Parathyroid adenoma (tissue), 2 donors: ENCODE measurements around the gene TRH.

ENCODE experiments used
- H2AFZ ChIP-seq: fragments of 300-600 bp; sonication (generic); one replicate; pipeline ENCODE4 v1.7.0; 2017; ENCODE audit warnings: antibody characterized with exemption, mild to moderate bottlenecking
- H3K27ac ChIP-seq: fragments of 300-600 bp; sonication (generic); one replicate; pipeline ENCODE4 v1.7.0; 2017
- H3K27me3 ChIP-seq: fragments of 300-600 bp; sonication (generic); one replicate; pipeline ENCODE4 v1.7.0; 2017; ENCODE audit warnings: low read length; ENCODE audit not compliant: control insufficient read depth, insufficient read depth
- H3K36me3 ChIP-seq: fragments of 300-600 bp; sonication (generic); one replicate; pipeline ENCODE4 v1.7.0; 2017; ENCODE audit warnings: low read length; ENCODE audit not compliant: control insufficient read depth, insufficient read depth
- H3K4me1 ChIP-seq: fragments of 300-600 bp; sonication (generic); one replicate; pipeline ENCODE4 v1.7.0; 2017; ENCODE audit warnings: control low read depth
- H3K4me2 ChIP-seq: fragments of 300-600 bp; sonication (generic); one replicate; pipeline ENCODE4 v1.7.0; 2017; ENCODE audit warnings: low read length
- H3K4me3 ChIP-seq: fragments of 300-600 bp; sonication (generic); one replicate; pipeline ENCODE4 v1.7.0; 2017; ENCODE audit warnings: low read depth, low read length
- H3K79me2 ChIP-seq: fragments of 300-600 bp; sonication (generic); one replicate; pipeline ENCODE4 v1.7.0; 2017; ENCODE audit warnings: control low read depth
- H3K9ac ChIP-seq: fragments of 300-600 bp; sonication (generic); one replicate; pipeline ENCODE4 v1.7.0; 2017; ENCODE audit warnings: mild to moderate bottlenecking
- H3K9me3 ChIP-seq: fragments of 300-600 bp; sonication (generic); one replicate; pipeline ENCODE4 v1.7.0; 2017; ENCODE audit warnings: low read length; ENCODE audit not compliant: control insufficient read depth
- CTCF ChIP-seq: fragments of 300-600 bp; sonication (generic); IDR thresholded peaks from one replicate; pipeline ENCODE4 v1.7.0; 2017; ENCODE audit warnings: antibody characterized with exemption, mild to moderate bottlenecking
- donor health status: primary hyperparathyroidism.

Gene TRH

DNA sequence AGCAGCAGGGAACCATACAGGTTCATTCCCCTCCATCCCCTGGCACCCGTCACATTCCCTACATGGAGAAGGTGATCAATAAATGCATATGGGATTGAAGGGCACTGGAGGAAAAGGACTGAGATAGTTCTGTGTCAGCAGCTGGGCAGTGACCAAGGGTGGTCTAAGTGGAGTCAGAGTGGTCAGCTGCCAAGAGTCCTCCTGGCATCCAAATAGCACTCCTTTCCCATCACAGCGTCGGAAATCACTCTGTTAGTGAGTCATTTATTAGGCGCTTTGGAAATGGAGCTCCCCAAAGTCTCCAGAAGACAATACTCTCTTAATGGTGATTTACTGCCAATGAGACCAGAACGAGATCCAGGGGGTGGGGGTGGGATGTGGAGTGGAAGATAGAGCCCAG, 6.8 kb upstream of the TRH start:
- H3K9me3 ChIP-seq = no peaks in the 10 kb centered on the region
- H3K9ac ChIP-seq = no peak overlapping the region
- H3K27ac ChIP-seq = no peak overlapping the region
- H3K36me3 ChIP-seq = no peaks in the 10 kb centered on the region
- no peaks in the 10 kb centered on the region for H3K27me3 ChIP-seq
- H3K4me1 ChIP-seq = no peaks in the 10 kb centered on the region
- no peak for TF ChIP-seq CTCF
- H3K4me2 ChIP-seq = no peak overlapping the region
- no peak overlapping the region for H3K4me3 ChIP-seq
- no peaks in the 10 kb centered on the region for H3K79me2 ChIP-seq
- H2AFZ ChIP-seq = no peak overlapping the region

GRCh38 chr3:129971351-129972052, 3.0 kb upstream of the TRH start:
- no peak overlapping the region for H3K9ac ChIP-seq
- H3K27me3 ChIP-seq = peaks cover 10% of the 10 kb centered on the region
- H3K27ac ChIP-seq = no peak overlapping the region
- no peak for TF ChIP-seq CTCF
- no peaks in the 10 kb centered on the region for H3K36me3 ChIP-seq
- no peaks in the 10 kb centered on the region for H3K9me3 ChIP-seq
- no peaks in the 10 kb centered on the region for H3K4me1 ChIP-seq
- no peaks in the 10 kb centered on the region for H3K79me2 ChIP-seq
- no peak overlapping the region for H2AFZ ChIP-seq
- H3K4me3 ChIP-seq = no peak overlapping the region
- H3K4me2 ChIP-seq = no peak overlapping the region

DNA sequence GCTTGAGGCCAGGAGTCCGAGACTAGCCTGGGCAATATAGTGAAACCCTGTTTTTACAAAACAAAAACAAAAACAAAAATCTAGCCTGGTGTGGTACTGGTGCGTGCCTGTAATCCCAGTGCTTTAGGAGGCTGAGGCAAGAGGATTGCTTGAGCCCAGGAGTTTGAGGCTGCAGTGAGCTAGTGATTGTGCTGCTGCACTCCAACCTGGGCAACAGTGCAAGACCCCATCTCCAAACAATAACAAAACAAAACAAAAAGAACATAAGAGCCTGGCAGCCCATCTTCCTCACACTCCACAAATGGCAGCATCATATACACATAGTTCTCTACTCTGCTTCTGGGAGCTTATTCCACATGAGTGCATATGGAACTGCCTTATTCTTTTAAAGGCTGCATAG, 2.2 kb upstream of the TRH start:
- H3K4me3 ChIP-seq = no peak overlapping the region
- H3K27me3 ChIP-seq = peaks cover 10% of the 10 kb centered on the region
- TF ChIP-seq CTCF = no peak
- H2AFZ ChIP-seq = no peak overlapping the region
- no peak overlapping the region for H3K9ac ChIP-seq
- no peaks in the 10 kb centered on the region for H3K4me1 ChIP-seq
- no peaks in the 10 kb centered on the region for H3K9me3 ChIP-seq
- H3K4me2 ChIP-seq = no peak overlapping the region
- no peaks in the 10 kb centered on the region for H3K36me3 ChIP-seq
- no peak overlapping the region for H3K27ac ChIP-seq
- no peaks in the 10 kb centered on the region for H3K79me2 ChIP-seq

DNA sequence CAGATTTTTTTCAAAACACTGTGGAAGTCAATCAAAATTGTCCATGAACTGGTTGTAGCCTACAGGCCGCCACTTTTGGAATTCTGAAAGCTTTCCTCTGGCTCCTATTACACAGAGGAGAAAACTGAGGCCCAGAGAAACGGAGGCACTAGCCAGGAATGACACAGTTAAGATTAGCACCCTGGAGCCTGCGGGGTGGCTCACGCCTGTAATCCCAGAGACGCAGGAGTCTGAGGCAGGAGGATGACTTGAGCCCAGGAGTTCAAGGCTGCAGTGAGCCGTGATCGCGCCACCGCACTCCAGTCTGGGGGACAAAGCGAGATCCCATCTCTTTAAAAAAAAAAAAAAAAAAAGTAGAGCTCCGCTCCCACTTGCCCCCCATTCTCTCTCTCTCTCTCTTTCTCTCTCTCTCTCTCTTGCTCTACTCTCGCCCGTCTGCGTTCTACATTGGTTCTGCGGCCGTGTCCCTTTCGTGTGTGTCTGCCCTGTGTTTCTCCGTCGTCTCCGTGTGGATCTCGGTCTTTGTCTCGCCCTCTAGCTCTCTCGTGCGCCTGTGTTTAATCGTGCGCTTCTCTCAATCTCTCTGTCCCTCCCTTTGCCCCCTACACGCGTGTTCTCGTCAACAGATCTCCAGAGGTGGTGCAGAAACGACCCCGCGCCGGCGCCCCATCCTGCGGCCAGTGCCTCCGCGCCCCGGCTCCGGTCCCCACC, 512 bp upstream of the TRH start:
- Histone ChIP-seq H3K4me1 (no peaks in the 10 kb centered on the region), H3K9ac (no peak overlapping the region), H3K79me2 (no peaks in the 10 kb centered on the region), H3K4me2 (no peak overlapping the region), H3K27ac (no peak overlapping the region), H3K9me3 (no peaks in the 10 kb centered on the region), H2AFZ (peak overlapping the region; percentile 60), H3K27me3 (peaks cover 10% of the 10 kb centered on the region), H3K36me3 (no peaks in the 10 kb centered on the region), H3K4me3 (no peak overlapping the region)
- TF ChIP-seq CTCF = no peak
